A549 (cell line): Measurements from ENCODE around the gene NPW.

Source experiments
- CEBPB ChIP-seq, 2 experiments: fragments of >200 bp in 1 of 2; sonication (Bioruptor Twin) in 1 of 2; formaldehyde crosslinking in 1 of 2; IDR thresholded peaks; 2 replicates each; pipeline ENCODE4 v1.6.1; 2012 to 2016
- CTCF ChIP-seq: fragments of >200 bp; sonication (Bioruptor Twin); formaldehyde crosslinking; IDR thresholded peaks from 3 replicates; pipeline ENCODE4 v1.5.1; 2016
- ELK1 ChIP-seq: fragments of 150-350 bp; IDR thresholded peaks from 2 replicates; pipeline ENCODE4 v1.6.1; 2014; ENCODE audit warnings: low read depth, mild to moderate bottlenecking, low read length
- KDM5A ChIP-seq: fragments of 200-600 bp; sonication (generic); IDR thresholded peaks from 2 replicates; pipeline ENCODE4 v1.6.1; 2016; ENCODE audit warnings: antibody characterized with exemption, mild to moderate bottlenecking
- MYC ChIP-seq: IDR thresholded peaks from 2 replicates; pipeline ENCODE4 v1.6.1; 2012; ENCODE audit warnings: mild to moderate bottlenecking, inconsistent platforms, low read length, improper control_type of control experiment, borderline replicate concordance
- NR3C1 ChIP-seq: fragments of >200 bp; sonication (Bioruptor Twin); formaldehyde crosslinking; IDR thresholded peaks from 3 replicates; pipeline ENCODE4 v1.6.1; 2017
- POLR2A ChIP-seq: IDR thresholded peaks from 2 replicates; pipeline ENCODE4 v1.6.1; 2012; ENCODE audit warnings: mild to moderate bottlenecking, low read length
- RFX5 ChIP-seq: fragments of 450-650 bp; IDR thresholded peaks from 2 replicates; pipeline ENCODE4 v1.7.1; 2014; ENCODE audit warnings: antibody characterized with exemption, mild to moderate bottlenecking, moderate library complexity
- SREBF2 ChIP-seq: fragments of 450-650 bp; IDR thresholded peaks from 2 replicates; pipeline ENCODE4 v1.6.1; 2014; ENCODE audit warnings: mild to moderate bottlenecking, moderate library complexity
- TP53 ChIP-seq: fragments of 250-450 bp; sonication (Bioruptor Pico); IDR thresholded peaks from 2 replicates; pipeline ENCODE4 v1.5.0; 2021; ENCODE audit warnings: mild to moderate bottlenecking, moderate library complexity
- TF ChIP-seq, protein P1 (sequence below): IDR thresholded peaks from 2 replicates; pipeline ENCODE4 v1.6.1; 2012
- TF ChIP-seq, protein P2 (sequence below): fragments of 450-650 bp; IDR thresholded peaks from 2 replicates; pipeline ENCODE4 v1.6.1; 2014; ENCODE audit warnings: antibody characterized with exemption
- TF ChIP-seq, protein P3 (sequence below): fragments of >200 bp; sonication (Bioruptor Twin); formaldehyde crosslinking; IDR thresholded peaks from 2 replicates; pipeline ENCODE4 v1.6.1; 2016

DNA sequence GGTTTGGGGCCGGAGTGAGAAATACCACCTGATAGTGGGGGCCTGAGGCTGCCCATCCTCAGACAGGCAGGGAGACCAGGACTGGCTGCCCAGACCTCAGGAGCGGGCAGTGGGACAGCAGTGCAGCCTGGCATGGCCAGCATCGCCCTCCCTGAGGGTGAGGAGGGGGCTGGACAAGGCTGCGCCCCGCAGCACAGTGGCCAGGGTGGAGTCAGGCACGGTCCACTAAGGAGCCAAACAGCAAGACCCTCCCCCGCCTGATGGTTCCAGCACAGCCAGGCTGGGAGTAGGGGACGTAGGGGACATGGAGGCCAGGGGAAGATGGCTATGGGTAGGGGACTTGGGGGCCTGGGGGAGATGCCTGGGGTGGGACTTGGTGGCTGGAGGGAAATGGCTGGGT, 13.3 kb upstream of the NPW start:
- no peak for TF ChIP-seq CTCF
- TF ChIP-seq CEBPB (IDR thresholded peaks at IDR 0.05) = no peak
- TF ChIP-seq, protein P1, sequence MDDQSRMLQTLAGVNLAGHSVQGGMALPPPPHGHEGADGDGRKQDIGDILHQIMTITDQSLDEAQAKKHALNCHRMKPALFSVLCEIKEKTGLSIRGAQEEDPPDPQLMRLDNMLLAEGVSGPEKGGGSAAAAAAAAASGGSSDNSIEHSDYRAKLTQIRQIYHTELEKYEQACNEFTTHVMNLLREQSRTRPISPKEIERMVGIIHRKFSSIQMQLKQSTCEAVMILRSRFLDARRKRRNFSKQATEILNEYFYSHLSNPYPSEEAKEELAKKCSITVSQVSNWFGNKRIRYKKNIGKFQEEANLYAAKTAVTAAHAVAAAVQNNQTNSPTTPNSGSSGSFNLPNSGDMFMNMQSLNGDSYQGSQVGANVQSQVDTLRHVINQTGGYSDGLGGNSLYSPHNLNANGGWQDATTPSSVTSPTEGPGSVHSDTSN = no peak
- no peak for TF ChIP-seq POLR2A
- TF ChIP-seq, protein P2, sequence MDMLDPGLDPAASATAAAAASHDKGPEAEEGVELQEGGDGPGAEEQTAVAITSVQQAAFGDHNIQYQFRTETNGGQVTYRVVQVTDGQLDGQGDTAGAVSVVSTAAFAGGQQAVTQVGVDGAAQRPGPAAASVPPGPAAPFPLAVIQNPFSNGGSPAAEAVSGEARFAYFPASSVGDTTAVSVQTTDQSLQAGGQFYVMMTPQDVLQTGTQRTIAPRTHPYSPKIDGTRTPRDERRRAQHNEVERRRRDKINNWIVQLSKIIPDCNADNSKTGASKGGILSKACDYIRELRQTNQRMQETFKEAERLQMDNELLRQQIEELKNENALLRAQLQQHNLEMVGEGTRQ = no peak
- TF ChIP-seq MYC = no peak
- TF ChIP-seq RFX5 = no peak
- no peak for TF ChIP-seq ELK1
- TF ChIP-seq, protein P3, sequence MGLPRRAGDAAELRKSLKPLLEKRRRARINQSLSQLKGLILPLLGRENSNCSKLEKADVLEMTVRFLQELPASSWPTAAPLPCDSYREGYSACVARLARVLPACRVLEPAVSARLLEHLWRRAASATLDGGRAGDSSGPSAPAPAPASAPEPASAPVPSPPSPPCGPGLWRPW = no peak
- no peak for TF ChIP-seq TP53 (CRISPR knock-in tag)
- no peak for TF ChIP-seq KDM5A
- no peak for TF ChIP-seq SREBF2
- no peak for TF ChIP-seq NR3C1
